H1 (cell line): ENCODE results near the gene GPA33. TPM values are rescaled to one million over a fixed set of nuclear protein-coding genes. Genes with fewer than 3 reads are reported as not detected.

ENCODE experiments used
- CTCF ChIA-PET: fragments of 300-600 bp; sonication (Branson Sonifier 250); formaldehyde crosslinking; loops from one replicate; lab custom pipeline; 2021; ENCODE audit not compliant: partially characterized antibody; lab: Charles Lee
- POLR2A ChIA-PET: fragments of 300-600 bp; sonication (Branson Sonifier 250); formaldehyde crosslinking; loops from one replicate; lab custom pipeline; 2021; ENCODE audit warnings: inconsistent platforms; ENCODE audit not compliant: partially characterized antibody; lab: Charles Lee
- DNase-seq, 2 experiments: peaks; one replicate each; pipeline versions ENCODE4 v3.0.0 to v3.0.0-alpha.2; 2010 to 2022; ENCODE audit warnings: low spot score in 2 of 2, low read depth in 1 of 2, mixed read lengths in 1 of 2
- FAIRE-seq: peaks from 2 replicates; lab custom pipeline; 2011; peaks lifted over from hg19 to GRCh38; lab: Jason Lieb, UNC
- H2AFZ ChIP-seq: 2 replicates; pipeline ENCODE4 v1.8.1; 2012; ENCODE audit warnings: low read length, inconsistent platforms
- H2AK5ac ChIP-seq: 2 replicates; pipeline ENCODE4 v1.6.1; 2013; ENCODE audit warnings: low read depth, low read length
- H2BK120ac ChIP-seq: replicated peaks from 2 replicates; pipeline ENCODE3; 2013; ENCODE audit warnings: low read depth, low read length, inconsistent platforms
- H2BK12ac ChIP-seq: 2 replicates; pipeline ENCODE4 v1.6.1; 2013; ENCODE audit warnings: low read depth, low read length
- H2BK15ac ChIP-seq: 2 replicates; pipeline ENCODE4 v1.6.1; 2013; ENCODE audit warnings: low read length
- H2BK20ac ChIP-seq: 2 replicates; pipeline ENCODE4 v1.6.1; 2013; ENCODE audit warnings: low read length
- H2BK5ac ChIP-seq: 2 replicates; pipeline ENCODE4 v1.6.1; 2013; ENCODE audit warnings: low read depth, low read length
- H3K14ac ChIP-seq: 2 replicates; pipeline ENCODE4 v1.6.1; 2013; ENCODE audit warnings: inconsistent platforms; ENCODE audit not compliant: insufficient read length
- H3K18ac ChIP-seq: 2 replicates; pipeline ENCODE4 v1.6.1; 2013; ENCODE audit warnings: low read length; ENCODE audit errors: extremely low read depth
- H3K23ac ChIP-seq: 2 replicates; pipeline ENCODE4 v1.6.1; 2013; ENCODE audit warnings: inconsistent platforms; ENCODE audit not compliant: insufficient read length
- H3K23me2 ChIP-seq: 2 replicates; pipeline ENCODE4 v1.6.1; 2013; ENCODE audit warnings: low read depth, low read length
- H3K27ac ChIP-seq: 2 replicates; pipeline ENCODE4 v1.6.1; 2011; ENCODE audit warnings: low read depth, low read length, inconsistent platforms
- H3K27me3 ChIP-seq, 4 experiments: replicated peaks in 1 of 4; 1 replicate in 1 of 4; 2 replicates in 3 of 4; pipeline versions ENCODE4 v1.6.1 to v1.8.1; 2011 to 2013; ENCODE audit warnings: low read length in 3 of 4, mild to moderate bottlenecking in 3 of 4, inconsistent platforms in 2 of 4, mixed read lengths in 2 of 4, moderate library complexity in 1 of 4; ENCODE audit not compliant: control insufficient read depth in 3 of 4, insufficient read depth in 3 of 4; ENCODE audit errors: extremely low read depth in 1 of 4
- H3K36me3 ChIP-seq, 4 experiments: 2 replicates each; pipeline versions ENCODE4 v1.6.1 to v1.8.1; 2011 to 2013; ENCODE audit warnings: mild to moderate bottlenecking in 4 of 4, low read length in 3 of 4, moderate library complexity in 2 of 4, control low read depth in 1 of 4, inconsistent platforms in 1 of 4; ENCODE audit not compliant: insufficient read depth in 4 of 4, control insufficient read depth in 2 of 4
- H3K4ac ChIP-seq: replicated peaks from 2 replicates; pipeline ENCODE3; 2013; ENCODE audit warnings: low read length, low read depth, mixed read lengths, inconsistent platforms; ENCODE audit not compliant: insufficient read length
- H3K4me1 ChIP-seq, 4 experiments: replicated peaks in 1 of 4; 1 replicate in 1 of 4; 2 replicates in 3 of 4; pipeline versions ENCODE4 v1.6.1 to v1.8.1; 2011 to 2013; ENCODE audit warnings: low read length in 3 of 4, inconsistent platforms in 2 of 4, mixed read lengths in 1 of 4; ENCODE audit not compliant: insufficient read depth in 4 of 4, control insufficient read depth in 3 of 4
- H3K4me2 ChIP-seq, 2 experiments: 2 replicates each; pipeline versions ENCODE4 v1.6.1 to v1.8.1; 2011 to 2013; ENCODE audit warnings: low read depth in 2 of 2, low read length in 2 of 2, control low read depth in 1 of 2, inconsistent platforms in 1 of 2, mild to moderate bottlenecking in 1 of 2; ENCODE audit not compliant: insufficient read depth in 1 of 2
- H3K4me3 ChIP-seq, 4 experiments: fragments of 200-600, 300-600 bp in 1 of 4; sonication (generic), shearing (Covaris generic), sonication (Bioruptor Twin) in 1 of 4; 2 replicates each; pipeline versions ENCODE4 v1.5.1 to v1.8.1; 2011 to 2016; ENCODE audit warnings: low read length in 4 of 4, low read depth in 3 of 4, control low read depth in 2 of 4, inconsistent platforms in 2 of 4, mild to moderate bottlenecking in 2 of 4, mixed read lengths in 1 of 4, moderate library complexity in 1 of 4; ENCODE audit not compliant: insufficient read depth in 2 of 4; ENCODE audit errors: extremely low read depth in 1 of 4
- H3K56ac ChIP-seq: replicated peaks from 2 replicates; pipeline ENCODE3; 2013; ENCODE audit warnings: low read depth, mild to moderate bottlenecking, mixed read lengths, low read length, inconsistent platforms; ENCODE audit not compliant: insufficient read length
- H3K79me1 ChIP-seq: 2 replicates; pipeline ENCODE4 v1.6.1; 2013; ENCODE audit warnings: low read depth, low read length, control low read depth
- H3K79me2 ChIP-seq, 2 experiments: 2 replicates each; pipeline versions ENCODE4 v1.6.1 to v1.8.1; 2012 to 2013; ENCODE audit warnings: low read length in 2 of 2, mild to moderate bottlenecking in 2 of 2, inconsistent platforms in 1 of 2; ENCODE audit not compliant: insufficient read depth in 2 of 2, control insufficient read depth in 1 of 2
- H3K9ac ChIP-seq, 4 experiments: replicated peaks in 1 of 4; 1 replicate in 1 of 4; 2 replicates in 3 of 4; pipeline versions ENCODE4 v1.6.1 to v1.8.1; 2011 to 2013; ENCODE audit warnings: low read depth in 3 of 4, low read length in 3 of 4, control low read depth in 2 of 4, mild to moderate bottlenecking in 2 of 4, moderate library complexity in 2 of 4, inconsistent platforms in 1 of 4; ENCODE audit errors: extremely low read depth in 1 of 4
- H3K9me3 ChIP-seq, 2 experiments: 2 replicates each; pipeline versions ENCODE4 v1.6.1 to v1.8.1; 2012 to 2013; ENCODE audit warnings: mild to moderate bottlenecking in 2 of 2, moderate library complexity in 2 of 2, control low read depth in 1 of 2, inconsistent platforms in 1 of 2, low read depth in 1 of 2, low read length in 1 of 2, mixed read lengths in 1 of 2; ENCODE audit not compliant: insufficient read depth in 2 of 2
- H4K20me1 ChIP-seq, 2 experiments: replicated peaks in 1 of 2; 2 replicates each; pipeline versions ENCODE3 to v1.8.1; 2011 to 2013; ENCODE audit warnings: inconsistent platforms in 2 of 2, low read length in 2 of 2, mild to moderate bottlenecking in 1 of 2; ENCODE audit not compliant: insufficient read depth in 2 of 2, control insufficient read depth in 1 of 2
- H4K5ac ChIP-seq: 2 replicates; pipeline ENCODE4 v1.6.1; 2013; ENCODE audit warnings: low read length, low read depth, mixed read lengths, inconsistent platforms; ENCODE audit not compliant: insufficient read length
- H4K8ac ChIP-seq: 2 replicates; pipeline ENCODE4 v1.8.0; 2013; ENCODE audit warnings: mild to moderate bottlenecking, moderate library complexity, low read length, inconsistent platforms; ENCODE audit not compliant: insufficient read depth; ENCODE audit errors: extremely low read depth
- H4K91ac ChIP-seq: replicated peaks from 2 replicates; pipeline ENCODE3; 2013; ENCODE audit warnings: low read length, mixed read lengths, inconsistent platforms; ENCODE audit not compliant: insufficient read length
- BRCA1 ChIP-seq: IDR thresholded peaks from 2 replicates; pipeline ENCODE4 v1.6.1; 2012; ENCODE audit warnings: low read depth, low read length, improper control_type of control experiment
- EZH2 ChIP-seq: fragments of 200-600 bp; sonication (generic); IDR thresholded peaks from 2 replicates; pipeline ENCODE4 v1.7.1; 2012; ENCODE audit warnings: low read depth, mild to moderate bottlenecking, moderate library complexity, low read length, inconsistent platforms; ENCODE audit not compliant: severe bottlenecking
- FOSL1 ChIP-seq: IDR thresholded peaks from 2 replicates; pipeline ENCODE4 v1.6.1; 2011; ENCODE audit warnings: mild to moderate bottlenecking, low read depth, low read length, moderate library complexity; ENCODE audit not compliant: insufficient read depth
- HDAC6 ChIP-seq: IDR thresholded peaks from one replicate; pipeline ENCODE4 v1.7.1; 2012; ENCODE audit warnings: low read depth, mild to moderate bottlenecking, inconsistent platforms, low read length, moderate library complexity
- NANOG ChIP-seq: IDR thresholded peaks from 2 replicates; pipeline ENCODE4 v1.6.1; 2011; ENCODE audit warnings: low read length, low read depth, mild to moderate bottlenecking, inconsistent platforms; ENCODE audit not compliant: insufficient read depth, poor library complexity, severe bottlenecking
- RAD21 ChIP-seq, 2 experiments: IDR thresholded peaks in 1 of 2; conservative IDR thresholded peaks in 1 of 2; 2 replicates each; pipeline ENCODE4 v1.6.1; 2011; ENCODE audit warnings: low read depth in 2 of 2, low read length in 2 of 2, improper control_type of control experiment in 1 of 2, inconsistent platforms in 1 of 2, mild to moderate bottlenecking in 1 of 2, moderate library complexity in 1 of 2
- RBBP5 ChIP-seq: IDR thresholded peaks from 2 replicates; pipeline ENCODE4 v1.7.1; 2012; ENCODE audit warnings: low read depth, mild to moderate bottlenecking, inconsistent platforms, low read length, moderate library complexity, borderline replicate concordance
- TBP ChIP-seq: IDR thresholded peaks from 2 replicates; pipeline ENCODE4 v1.6.1; 2011; ENCODE audit warnings: low read depth, low read length, improper control_type of control experiment
- TCF12 ChIP-seq: IDR thresholded peaks from 2 replicates; pipeline ENCODE4 v1.6.1; 2011; ENCODE audit warnings: low read depth, mild to moderate bottlenecking, low read length
- WGBS, 2 experiments: shearing (Covaris generic) in 1 of 2; methylation state at CpG; one replicate each; pipeline versions ENCODE4 v1.1.6 to v1.1.7; 2013 to 2015; ENCODE audit warnings: low lambda C conversion rate in 2 of 2, mixed read lengths in 2 of 2, inconsistent platforms in 1 of 2, low coverage in 1 of 2, missing lambda C conversion rate in 1 of 2; ENCODE audit not compliant: insufficient replicate concordance in 2 of 2, insufficient coverage in 1 of 2, insufficient read length in 1 of 2; ENCODE audit errors: extremely low coverage in 1 of 2, missing lambda C conversion rate in 1 of 2; 5-methylcytosine and 5-hydroxymethylcytosine counted together
- polyA plus RNA-seq, 7 experiments: library from polyadenylated mRNA; depleted of rRNA in 3 of 7; stranded (reverse) in 5 of 7; unstranded in 2 of 7; fragments of >200 nt in 5 of 7; fragments of 200-250 nt in 2 of 7; gene quantifications; 1 replicate in 5 of 7; 2 replicates in 1 of 7; 4 replicates in 1 of 7; pipeline versions ENCODE4 v1.2.1 to v1.2.3, GENCODE V29; 2011 to 2013; ENCODE audit warnings: missing spikeins in 2 of 7, mixed read lengths in 2 of 7
- total RNA-seq: library from RNA; stranded (reverse); fragmentation: NEBNext Ultra II Directional; extraction: Animal tissue kit (Norgen Biotek cat#: 25700); gene quantifications from 2 replicates; pipeline ENCODE4 v1.2.1, GENCODE V29; 2021
- TF ChIP-seq, protein P1 (sequence below), 3 experiments: IDR thresholded peaks; 1 replicate in 2 of 3; 2 replicates in 1 of 3; pipeline versions ENCODE4 v1.5.1 to v1.6.1; 2011; ENCODE audit warnings: low read length in 3 of 3, mild to moderate bottlenecking in 3 of 3, inconsistent platforms in 2 of 3, low read depth in 1 of 3, moderate library complexity in 1 of 3; ENCODE audit not compliant: insufficient read depth in 1 of 3; ENCODE audit errors: control extremely low read depth in 1 of 3

GPA33 gene
- total and polyA plus RNA-seq, 2 of the 8 experiments (the other 6 are each of a cell fraction or from before 2014, with no cell fraction given), result 0.19 to 0.67 TPM

DNA sequence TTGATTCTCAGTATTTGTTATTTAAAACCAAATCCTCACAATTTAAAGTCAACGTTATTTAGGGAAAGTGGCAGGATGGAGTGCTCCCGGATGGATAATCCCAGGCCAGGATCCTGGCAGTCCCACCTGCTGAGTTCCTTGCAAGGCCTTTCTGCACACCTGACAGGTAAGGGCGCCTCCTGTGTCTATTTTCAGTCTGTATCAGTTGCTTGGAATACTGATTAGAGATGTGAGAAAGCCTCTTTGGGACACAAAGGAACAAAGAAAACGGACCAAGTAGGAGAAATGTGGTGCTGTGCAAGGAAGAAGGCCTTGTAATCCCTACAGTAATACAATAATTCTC lies 15.9 kb upstream of the GPA33 start:
- Histone ChIP-seq H3K27ac (no peak overlapping the region), H3K79me2 (no peaks in the 10 kb centered on the region), H3K27me3 (no peaks in the 10 kb centered on the region), H3K36me3 (no peaks in the 10 kb centered on the region), H3K4me2 (no peak overlapping the region), H4K20me1 (no peaks in the 10 kb centered on the region), H3K4me3 (no peak overlapping the region), H3K4ac (no peak overlapping the region), H3K23ac (no peak overlapping the region), H2AK5ac (no peak overlapping the region), H4K8ac (no peak overlapping the region), H2BK12ac (no peak overlapping the region), H2BK120ac (no peak overlapping the region), H3K23me2 (no peaks in the 10 kb centered on the region), H3K4me1 (peaks cover 0 to 17% (median 5%) of the 10 kb centered on the region in 4 experiments; a peak in 5 of 7 replicates), H2BK5ac (no peak overlapping the region), H3K56ac (no peak overlapping the region), H3K18ac (no peak overlapping the region), H3K9ac (no peak overlapping the region), H2BK15ac (no peak overlapping the region), H2BK20ac (no peak overlapping the region), H4K5ac (no peak overlapping the region), H2AFZ (no peak overlapping the region), H3K79me1 (no peaks in the 10 kb centered on the region), H3K14ac (no peak overlapping the region), H3K9me3 (no peaks in the 10 kb centered on the region), H4K91ac (no peak overlapping the region)
- WGBS, 2 experiments, result 38% methylated on average over 4 of the region's 4 CpGs; no CpG with 5 or more reads in 1 of the 2 experiments
- CTCF ChIA-PET, result interaction anchor here (0.8 to 2.2 kb wide), 7 partner anchors 11 to 98 kb away, joined by 3 to 5 read pairs (median 3); no protein-coding TSS in a partner anchor
- no peak for DNase-seq
- peak; percentile 58 for FAIRE-seq
- POLR2A ChIA-PET, result no interaction called here
- TF ChIP-seq, protein P1, sequence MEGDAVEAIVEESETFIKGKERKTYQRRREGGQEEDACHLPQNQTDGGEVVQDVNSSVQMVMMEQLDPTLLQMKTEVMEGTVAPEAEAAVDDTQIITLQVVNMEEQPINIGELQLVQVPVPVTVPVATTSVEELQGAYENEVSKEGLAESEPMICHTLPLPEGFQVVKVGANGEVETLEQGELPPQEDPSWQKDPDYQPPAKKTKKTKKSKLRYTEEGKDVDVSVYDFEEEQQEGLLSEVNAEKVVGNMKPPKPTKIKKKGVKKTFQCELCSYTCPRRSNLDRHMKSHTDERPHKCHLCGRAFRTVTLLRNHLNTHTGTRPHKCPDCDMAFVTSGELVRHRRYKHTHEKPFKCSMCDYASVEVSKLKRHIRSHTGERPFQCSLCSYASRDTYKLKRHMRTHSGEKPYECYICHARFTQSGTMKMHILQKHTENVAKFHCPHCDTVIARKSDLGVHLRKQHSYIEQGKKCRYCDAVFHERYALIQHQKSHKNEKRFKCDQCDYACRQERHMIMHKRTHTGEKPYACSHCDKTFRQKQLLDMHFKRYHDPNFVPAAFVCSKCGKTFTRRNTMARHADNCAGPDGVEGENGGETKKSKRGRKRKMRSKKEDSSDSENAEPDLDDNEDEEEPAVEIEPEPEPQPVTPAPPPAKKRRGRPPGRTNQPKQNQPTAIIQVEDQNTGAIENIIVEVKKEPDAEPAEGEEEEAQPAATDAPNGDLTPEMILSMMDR (IDR thresholded peaks at IDR 0.05; ENCODE audit: control extremely low read depth in 1 of 3, insufficient read depth in 1 of 3, low read depth in 1 of 3, low read length in 3 of 3), result peak in 2 of 3 experiments; percentile 19 to 38; a peak in 2 of 4 replicates
- no peak for TF ChIP-seq FOSL1
- no peak for TF ChIP-seq EZH2
- no peak for TF ChIP-seq HDAC6
- no peak for TF ChIP-seq BRCA1
- no peak for TF ChIP-seq RBBP5
- no peak for TF ChIP-seq NANOG
- no peak for TF ChIP-seq TBP
- peak in 1 of 2 experiments; percentile 51; a peak in 2 of 4 replicates for TF ChIP-seq RAD21 (IDR thresholded peaks at IDR 0.05 in 1 of 2, conservative IDR thresholded peaks at IDR 0.05 in 1 of 2; ENCODE audit: low read depth in 2 of 2, low read length in 2 of 2)
- TF ChIP-seq TCF12, result no peak
